Uterus (tissue), 4 donors: ENCODE results near the gene NDE1. TPM values are rescaled to one million over a fixed set of nuclear protein-coding genes. Genes with fewer than 3 reads are reported as not detected.
A peak's percentile ranks its signal among the peaks of the same experiment; 100 is the strongest.

Experiments used
- DNase-seq, 2 donors: peaks; one replicate each; pipeline ENCODE4 v3.0.0-alpha.2; 2019 to 2020
- H3K27ac ChIP-seq, 2 donors: fragments of 200-600 bp; sonication (generic); 1 replicate in 1 of 2; 2 replicates in 1 of 2; pipeline ENCODE4 v1.5.1; 2016 to 2018
- H3K27me3 ChIP-seq, 2 donors: fragments of 200-600 bp; sonication (generic); one replicate each; pipeline ENCODE4 v1.5.1; 2018 to 2019; ENCODE audit warnings: control low read depth in 1 of 2
- H3K36me3 ChIP-seq, 2 donors: fragments of 200-600 bp; sonication (generic); one replicate each; pipeline ENCODE4 v1.5.1; 2019; ENCODE audit warnings: control low read depth in 1 of 2
- H3K4me1 ChIP-seq, 2 donors: fragments of 200-600 bp; sonication (generic); one replicate each; pipeline ENCODE4 v1.5.1; 2018 to 2019; ENCODE audit warnings: control low read depth in 1 of 2
- H3K4me3 ChIP-seq, 2 donors: fragments of 200-600 bp; sonication (generic); 1 replicate in 1 of 2; 2 replicates in 1 of 2; pipeline ENCODE4 v1.5.1; 2018 to 2019; ENCODE audit warnings: mild to moderate bottlenecking in 1 of 2
- H3K9me3 ChIP-seq, 2 donors: fragments of 200-600 bp; sonication (generic); one replicate each; pipeline ENCODE4 v1.5.1; 2019; ENCODE audit warnings: control low read depth in 1 of 2
- CTCF ChIP-seq, 4 experiments: fragments of 200-600 bp in 2 of 4; fragments of 450-650 bp in 2 of 4; sonication (generic) in 2 of 4; IDR thresholded peaks; one replicate each; pipeline ENCODE4 v1.5.1; 2016 to 2019; ENCODE audit warnings: antibody characterized with exemption in 4 of 4, mild to moderate bottlenecking in 2 of 4, moderate library complexity in 1 of 4
- POLR2A ChIP-seq, 2 donors: fragments of 450-650 bp; IDR thresholded peaks; one replicate each; pipeline ENCODE4 v1.6.1; 2016; ENCODE audit warnings: antibody characterized with exemption in 2 of 2, mild to moderate bottlenecking in 1 of 2, moderate library complexity in 1 of 2
- intact Hi-C: fragments of 100-400 bp; cut with DNase I; formaldehyde crosslinking; loops from one replicate; pipeline ENCODE4 v1.15.1; 2023; ENCODE audit warnings: low total_unique reads
- microRNA counts, 2 donors: library from miRNA; unstranded; fragments of <30 nt; microRNA quantifications; one replicate each; lab custom pipeline; 2016 to 2017
- total RNA-seq, 4 donors: library from RNA; depleted of rRNA in 3 of 4; stranded (reverse); fragments of >200 nt in 3 of 4; gene quantifications; one replicate each; pipeline versions ENCODE4 v1.1.0 to v1.2.4, GENCODE V29; 2014 to 2023
- donor health status: DM: yes; HTN: yes; CAD: no.

The NDE1 gene
- total RNA-seq, 4 donors from 2014 or later: 23.8 to 53.4 (median 39.2) TPM

DNA sequence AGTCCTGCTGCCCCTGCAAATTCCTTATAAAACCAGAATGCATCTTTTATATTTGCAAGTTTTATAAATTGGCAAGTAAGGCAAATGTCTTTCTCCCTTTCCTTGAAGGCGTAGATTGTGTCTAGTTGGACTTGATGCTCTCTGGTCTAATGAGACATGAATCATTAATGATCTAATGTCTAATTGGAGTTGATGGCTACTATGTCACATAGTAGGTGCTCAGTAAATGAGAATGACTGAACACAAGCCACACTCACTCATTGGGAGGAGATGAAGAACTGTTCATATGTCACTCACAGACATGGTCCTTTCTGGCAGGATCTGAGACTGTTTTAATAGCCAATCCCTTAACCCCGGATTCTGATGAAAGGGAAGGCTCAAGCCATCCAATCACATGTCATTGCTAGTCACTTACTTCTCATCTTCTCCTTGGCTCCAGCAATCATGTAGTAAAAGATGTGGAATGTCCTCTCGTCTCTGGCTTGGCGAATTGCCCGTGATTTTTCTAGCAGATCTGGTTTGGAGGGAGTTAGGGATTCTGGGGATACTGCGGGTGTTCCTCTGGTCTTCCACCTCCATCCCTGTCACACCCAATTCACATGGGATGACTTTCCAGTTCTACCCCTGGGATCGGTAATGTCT lies 125.7 kb downstream of the NDE1 start:
- Histone ChIP-seq H3K4me1 (peaks cover 0 to 7% of the 10 kb centered on the region in 2 donors), H3K27ac (peak overlapping the region; percentile 9 to 29), H3K4me3 (no peak overlapping the region), H3K36me3 (no peaks in the 10 kb centered on the region), H3K27me3 (no peaks in the 10 kb centered on the region), H3K9me3 (no peaks in the 10 kb centered on the region)
- TF ChIP-seq POLR2A (IDR thresholded peaks at IDR 0.05) (no peak), CTCF (IDR thresholded peaks at IDR 0.05) (no peak)
- intact Hi-C loops: loop anchor here (10.0 kb wide), 1 partner anchor 349 kb away; no protein-coding TSS in a partner anchor
- DNase-seq: peak in 1 of 2 donors; percentile 52

MicroRNAs encoded within 50 kb of the gene (microRNA counts, 767-probe panel; counts per million panel counts)
- microRNA hsa-miR-484 (lab: Ali Mortazavi, UCI): 0 to 1,255 counts per million in 2 donors

Other genes starting within 250 kb of the NDE1 start
- 10 to 100 TPM; 12.8 to 98.9 (median 39.2) TPM for gene BMERB1, start 215.7 kb upstream of the NDE1 start, total RNA-seq
- gene MARF1, start 7.1 kb upstream of the NDE1 start, total RNA-seq: 10 to 100 TPM; 21.0 to 91.9 (median 42.2) TPM
- gene MYH11, start 206.8 kb downstream of the NDE1 start, total RNA-seq: 1,000 to 10,000 TPM in 2 of 4 donors, 100 to 1,000 TPM in 2; 447 to 1,893 (median 822) TPM
- 100 to 1,000 TPM in 1 of 4 donors, 10 to 100 TPM in 3; 13.8 to 101 (median 47.9) TPM for gene CEP20, start 238.4 kb downstream of the NDE1 start, total RNA-seq